GM21360 (cell line): Measurements from ENCODE around the gene CHAD.

ENCODE experiments used
- ATAC-seq: cut with Tn5 transposase; IDR thresholded peaks from one replicate; pipeline ENCODE4 v1.9.1; 2021; ENCODE audit warnings: mild to moderate bottlenecking, moderate library complexity; ENCODE audit not compliant: unreplicated experiment

CHAD gene, protein sequence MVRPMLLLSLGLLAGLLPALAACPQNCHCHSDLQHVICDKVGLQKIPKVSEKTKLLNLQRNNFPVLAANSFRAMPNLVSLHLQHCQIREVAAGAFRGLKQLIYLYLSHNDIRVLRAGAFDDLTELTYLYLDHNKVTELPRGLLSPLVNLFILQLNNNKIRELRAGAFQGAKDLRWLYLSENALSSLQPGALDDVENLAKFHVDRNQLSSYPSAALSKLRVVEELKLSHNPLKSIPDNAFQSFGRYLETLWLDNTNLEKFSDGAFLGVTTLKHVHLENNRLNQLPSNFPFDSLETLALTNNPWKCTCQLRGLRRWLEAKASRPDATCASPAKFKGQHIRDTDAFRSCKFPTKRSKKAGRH

DNA sequence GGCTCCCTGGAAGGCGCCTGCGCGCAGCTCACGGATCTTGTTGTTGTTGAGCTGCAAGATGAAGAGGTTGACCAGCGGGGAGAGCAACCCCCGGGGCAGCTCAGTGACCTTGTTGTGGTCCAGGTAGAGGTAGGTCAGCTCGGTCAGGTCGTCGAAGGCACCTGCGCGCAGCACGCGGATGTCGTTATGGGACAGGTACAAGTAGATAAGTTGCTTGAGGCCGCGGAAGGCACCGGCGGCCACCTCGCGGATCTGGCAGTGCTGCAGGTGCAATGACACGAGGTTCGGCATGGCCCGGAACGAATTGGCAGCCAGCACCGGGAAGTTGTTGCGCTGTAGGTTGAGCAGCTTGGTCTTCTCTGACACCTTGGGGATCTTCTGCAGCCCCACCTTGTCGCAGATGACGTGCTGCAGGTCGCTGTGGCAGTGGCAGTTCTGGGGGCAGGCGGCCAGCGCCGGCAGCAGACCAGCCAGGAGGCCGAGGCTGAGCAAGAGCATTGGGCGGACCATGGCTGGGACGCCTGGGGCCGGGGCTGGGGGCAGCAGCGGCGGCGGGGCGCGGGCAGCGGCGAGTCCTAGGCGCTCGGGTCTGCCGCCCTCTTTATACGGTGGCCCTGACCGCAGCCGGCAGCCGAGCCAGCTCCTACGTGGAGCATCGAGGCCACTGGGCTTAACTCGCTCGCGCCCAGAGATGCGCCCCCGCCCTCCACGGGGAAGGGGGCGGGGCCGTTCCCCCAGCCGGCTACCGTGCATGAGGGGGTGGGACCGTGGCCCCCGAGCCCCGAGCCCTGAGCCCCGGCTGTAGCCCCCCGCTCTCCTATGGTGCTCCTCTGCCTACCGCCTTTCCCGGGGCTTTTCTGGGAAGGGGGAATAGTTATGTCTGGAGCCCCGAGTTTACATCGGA, at the start of gene CHAD:
Gene CHAD, minus strand, starts transcription at position 577 of the 904 bp plus-strand sequence. Its CDS starts 67 bp downstream, at position 510.
- no peak for ATAC-seq

- no peak for ATAC-seq
Measured at GRCh38 chr17:50517504-50518383, 49.1 kb upstream of the CHAD start.

- ATAC-seq, result no peak
Measured at GRCh38 chr17:50517011-50517410, 48.3 kb upstream of the CHAD start.

GRCh38 chr17:50514936-50515702, 46.4 kb upstream of the CHAD start:
- ATAC-seq, result no peak

DNA sequence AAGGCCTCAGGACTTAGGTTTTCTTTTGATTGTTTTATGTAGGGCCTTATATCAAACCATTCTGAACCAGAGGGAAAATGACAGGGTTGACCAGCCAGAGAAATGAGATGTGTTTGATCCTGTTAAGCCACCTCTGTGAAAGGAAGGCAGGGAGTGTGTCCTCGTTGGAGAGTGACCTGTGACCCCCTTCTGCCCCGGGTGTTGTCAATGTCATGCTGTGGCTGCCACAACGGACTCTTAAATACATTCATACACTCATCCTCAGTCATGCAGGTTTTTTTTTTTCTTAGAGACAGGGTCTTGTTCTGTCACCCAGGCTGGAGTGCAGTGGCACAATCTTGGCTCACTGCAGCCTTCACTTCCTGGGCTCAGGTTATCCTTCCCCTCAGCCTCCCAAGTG, 45.7 kb upstream of the CHAD start:
- ATAC-seq, result no peak

DNA sequence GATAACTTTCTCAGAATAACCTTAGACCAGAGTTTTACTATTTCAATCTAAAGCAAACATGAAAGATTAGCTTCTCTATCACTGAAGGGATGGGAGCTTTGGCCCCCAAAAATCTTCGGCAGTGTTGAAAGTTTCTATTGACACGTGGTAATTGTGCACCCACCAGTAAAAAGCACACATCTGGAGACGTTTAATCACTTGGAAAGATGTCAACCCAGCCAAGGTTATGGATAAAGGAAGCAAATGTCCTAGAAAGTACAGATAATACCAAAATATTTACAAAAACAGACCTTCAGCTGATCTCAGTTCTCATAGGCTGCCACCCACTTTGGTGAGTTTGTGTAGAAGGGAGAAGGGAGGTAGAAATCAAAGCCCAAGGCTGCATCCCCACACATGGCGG, 44.8 kb upstream of the CHAD start:
- ATAC-seq, result no peak

GRCh38 chr17:50511058-50511457, 42.4 kb upstream of the CHAD start:
- ATAC-seq, result no peak

- ATAC-seq, result no peak
Measured at GRCh38 chr17:50508573-50509460, 40.1 kb upstream of the CHAD start.

DNA sequence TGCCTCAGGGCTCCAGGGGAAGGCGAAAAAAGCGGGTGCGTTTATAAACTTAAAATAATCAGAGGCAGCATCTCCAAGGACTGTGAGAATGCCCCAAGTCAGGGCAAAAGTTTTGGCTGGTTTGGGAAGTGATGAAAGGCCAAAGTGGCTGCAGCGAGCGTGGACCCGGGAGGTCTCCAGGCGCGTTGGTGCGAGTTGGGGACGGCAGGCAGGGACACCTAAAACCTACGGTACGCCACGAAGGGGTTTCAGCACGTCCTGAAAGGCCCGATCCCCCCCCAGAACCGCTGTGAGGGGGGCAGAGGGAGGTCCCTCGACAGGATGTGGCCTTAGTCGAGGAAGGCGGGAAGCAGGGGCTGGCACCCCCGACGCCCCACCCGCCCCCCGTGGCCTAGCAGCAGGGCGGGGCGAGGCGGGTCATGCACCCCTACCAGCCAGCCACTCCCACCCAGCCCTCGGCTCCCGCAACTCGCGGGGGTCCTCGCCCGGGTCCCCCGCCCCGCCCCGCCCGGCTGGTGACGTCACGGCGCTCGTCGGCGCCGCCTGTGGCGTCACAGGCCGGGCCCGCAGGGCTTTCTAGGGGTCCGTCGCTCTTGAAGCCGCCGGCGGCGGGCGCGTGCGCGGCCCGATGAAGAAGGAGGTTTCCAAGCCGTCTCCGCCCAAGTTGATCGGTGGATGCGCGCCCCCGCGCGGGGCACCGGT, 39.3 kb upstream of the CHAD start, which contains the start of gene MYCBPAP:
Gene MYCBPAP, plus strand, starts transcription at position 569 of the 702 bp plus-strand sequence. CDS start 236 bp downstream, outside the sequence.
- ATAC-seq, result no peak

GRCh38 chr17:50506298-50506697, 37.6 kb upstream of the CHAD start:
- no peak for ATAC-seq

GRCh38 chr17:50505591-50506130, 37.0 kb upstream of the CHAD start:
- ATAC-seq, result no peak

- no peak for ATAC-seq
Measured at GRCh38 chr17:50502301-50502990, 33.8 kb upstream of the CHAD start.

DNA sequence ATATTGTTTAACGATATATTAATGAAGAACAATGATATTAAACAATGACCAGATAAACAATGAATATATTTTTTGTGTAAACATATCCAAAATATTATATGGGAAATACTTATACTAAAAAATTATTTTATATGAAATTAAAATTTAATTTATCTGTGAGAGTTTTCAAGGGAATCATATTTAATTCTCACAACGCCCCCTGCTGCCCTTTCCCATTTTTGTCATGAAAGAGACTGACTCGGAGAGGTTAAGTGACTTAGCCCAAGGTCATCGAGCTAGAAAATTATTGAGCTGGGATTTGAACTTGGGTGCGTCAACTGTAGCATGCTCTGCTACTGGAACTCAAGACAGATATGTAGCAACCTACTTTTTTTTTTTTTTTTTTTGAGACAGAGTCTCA, 32.4 kb upstream of the CHAD start:
- no peak for ATAC-seq

GRCh38 chr17:50499721-50500120, 31.0 kb upstream of the CHAD start:
- no peak for ATAC-seq

DNA sequence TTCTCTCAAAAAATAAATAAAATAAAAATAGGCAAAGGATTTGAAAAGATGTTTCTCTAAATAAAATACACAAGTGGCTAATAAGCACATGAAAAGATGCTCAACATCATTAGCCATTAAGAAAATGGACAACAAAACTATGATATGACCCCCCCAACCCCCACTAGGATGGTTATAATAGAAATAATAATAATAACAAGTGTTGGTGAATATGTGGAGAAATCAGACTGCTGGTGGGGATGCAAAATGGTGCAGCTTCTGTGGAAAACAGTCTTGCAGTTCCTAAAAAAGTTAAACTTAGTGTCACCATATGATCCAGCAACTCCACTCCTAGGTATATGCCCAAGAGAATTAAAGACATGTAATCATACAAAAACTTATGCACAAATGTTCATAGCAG, 30.6 kb upstream of the CHAD start:
- no peak for ATAC-seq

DNA sequence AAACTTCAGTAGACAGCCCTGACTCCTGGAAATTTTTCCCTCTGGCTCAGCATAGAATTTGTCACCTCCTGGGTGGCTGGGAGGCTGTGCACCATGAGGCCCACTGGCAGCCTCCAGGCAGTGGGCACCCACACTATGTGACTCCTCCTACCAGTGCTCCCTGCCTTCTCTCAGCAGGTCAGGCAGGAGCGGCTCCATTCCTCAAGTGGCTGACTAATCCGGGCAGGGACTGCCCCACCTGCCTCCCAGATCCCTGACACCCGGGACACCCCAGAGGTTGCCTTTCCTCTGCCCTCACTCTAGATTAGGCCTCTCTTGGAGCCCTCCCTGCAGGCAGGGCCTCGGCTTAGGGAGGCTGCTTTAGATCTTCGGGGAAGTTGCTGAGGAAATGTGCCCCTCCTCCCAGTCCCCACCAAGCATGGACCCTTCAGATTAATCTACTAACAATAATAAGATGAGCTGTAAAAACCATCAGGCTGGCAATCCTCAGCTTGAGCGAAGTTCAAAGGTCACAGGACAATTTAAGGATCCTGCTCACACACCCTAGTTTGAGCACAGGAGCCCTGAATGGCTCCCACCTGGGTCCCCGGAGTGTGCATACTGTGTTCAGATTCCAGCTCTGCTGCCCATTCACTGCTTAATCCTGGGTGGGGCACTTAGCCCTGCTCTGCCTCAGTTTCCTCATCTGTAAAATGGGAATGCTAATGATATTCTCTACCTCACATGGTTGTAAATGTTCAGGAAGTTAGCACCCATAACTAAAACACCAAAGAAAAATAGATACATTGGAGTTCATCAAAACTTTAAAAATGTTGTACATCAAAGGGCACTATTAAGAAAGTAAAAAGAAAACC, 29.6 kb upstream of the CHAD start:
- no peak for ATAC-seq

DNA sequence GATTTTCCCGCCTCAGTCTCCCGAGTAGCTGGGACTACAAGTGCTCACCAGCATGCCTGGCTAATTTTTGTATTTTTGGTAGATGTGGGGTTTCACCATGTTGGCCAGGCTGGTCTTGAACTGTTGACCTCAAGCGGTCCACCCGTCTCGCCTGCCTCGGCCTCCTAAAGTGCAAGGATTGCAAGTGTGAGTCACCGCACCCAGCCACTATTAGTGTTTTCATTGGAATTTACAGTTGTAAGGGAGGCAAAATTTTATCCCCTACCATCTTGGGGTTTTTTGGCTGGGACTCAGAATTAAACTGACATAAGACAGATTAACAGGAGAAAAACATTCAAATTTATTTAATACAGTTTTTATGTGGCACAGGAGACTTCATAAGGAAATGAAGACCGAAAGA, 27.2 kb upstream of the CHAD start:
- no peak for ATAC-seq
